ENCODE results near the gene AFAP1L2.
"Not testable (repeated sequence)": the region's sequence is repeated elsewhere in the genome, so short reads cannot be mapped to it uniquely, and the experiment has no call there.

The AFAP1L2 gene

DNA sequence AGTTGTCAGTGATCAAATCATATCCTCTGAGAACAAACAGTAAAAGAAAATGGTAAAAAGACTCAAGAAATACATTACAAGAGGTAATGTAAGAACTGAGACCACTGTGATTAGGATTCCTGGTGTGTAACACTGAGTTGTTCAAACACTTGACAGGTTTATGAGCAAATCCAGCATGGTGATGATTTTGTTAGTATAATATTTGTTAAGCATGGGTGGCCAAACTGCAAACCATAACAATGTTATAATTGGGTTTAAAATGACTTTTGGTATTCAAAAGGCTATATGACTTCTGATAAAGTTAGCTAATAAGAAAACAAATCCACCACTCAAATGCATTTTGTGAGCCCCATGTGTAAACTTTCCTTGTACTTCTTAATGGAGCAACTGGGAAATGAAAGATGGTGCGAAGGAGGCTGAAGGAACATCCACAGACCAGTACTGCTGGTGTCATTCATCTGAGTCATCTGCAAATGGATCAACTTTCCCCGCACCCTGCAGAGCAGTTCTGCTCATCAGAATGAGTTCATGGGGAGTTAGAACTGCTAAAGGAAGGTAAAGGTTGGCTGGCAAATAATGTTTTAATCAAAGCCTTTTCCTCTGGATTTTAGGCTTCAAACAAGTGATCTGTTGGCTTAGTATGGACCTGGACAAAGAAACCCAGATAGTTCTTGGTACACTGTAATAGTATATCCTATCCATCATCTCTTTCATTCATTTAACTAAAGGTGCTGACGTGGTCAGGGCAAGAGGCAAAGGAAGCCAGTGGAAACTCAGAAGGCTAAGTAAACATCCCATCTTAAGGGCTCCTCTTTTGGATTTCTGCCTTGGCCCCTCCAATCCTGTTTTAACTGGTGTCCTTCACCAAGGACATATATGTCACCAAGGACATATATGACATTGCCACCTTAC is 45.0 kb downstream of the AFAP1L2 start:
- DNase-seq (ENCODE audit: low spot score) = no peak

DNA sequence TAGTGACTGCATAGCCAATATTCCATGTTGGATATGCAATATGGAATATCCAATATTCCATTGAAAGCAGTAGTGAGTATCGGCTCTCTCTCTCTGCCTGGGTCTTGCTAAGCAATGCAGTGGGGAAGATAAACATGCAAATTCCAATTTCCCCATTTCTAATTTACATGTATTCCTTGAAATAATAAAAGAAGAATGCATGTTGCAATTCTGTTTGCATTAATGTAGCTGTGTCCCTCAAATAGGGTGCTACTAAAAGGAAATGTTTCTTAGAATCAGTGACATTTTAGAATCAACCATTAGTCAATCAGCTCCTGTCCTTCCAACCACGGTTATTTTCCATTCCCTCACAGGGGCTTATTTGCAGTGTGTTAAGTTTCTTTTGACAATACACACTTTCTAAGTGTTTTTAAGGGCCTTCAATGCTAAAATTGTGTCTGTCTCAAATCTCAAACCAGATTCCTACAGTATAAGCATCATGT is 46.7 kb downstream of the AFAP1L2 start:
- DNase-seq (ENCODE audit: low spot score) = no peak

GRCh38 chr10:114356751-114357514 is 47.4 kb downstream of the AFAP1L2 start:
- DNase-seq (ENCODE audit: low spot score) = no peak

DNA sequence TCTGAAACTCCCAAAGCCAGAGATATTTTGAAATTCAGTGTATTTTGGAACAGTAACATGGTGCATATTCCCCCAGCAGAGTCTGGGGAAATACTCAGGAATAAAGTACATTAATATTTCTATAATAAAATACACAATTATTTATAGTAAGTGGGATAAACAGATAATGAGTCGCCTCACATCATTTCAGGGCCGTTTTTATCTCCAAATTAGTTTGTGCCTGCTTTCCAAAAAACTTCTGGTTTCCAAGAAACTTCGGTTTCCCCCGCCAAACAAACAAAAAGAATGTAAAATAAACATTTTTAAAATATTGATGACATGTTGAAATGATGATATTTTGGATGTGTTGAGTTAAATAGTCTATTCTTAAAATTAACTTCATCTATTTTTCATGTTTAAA is 48.2 kb downstream of the AFAP1L2 start:
- no peak for DNase-seq (ENCODE audit: low spot score)

GRCh38 chr10:114353383-114353782 is 50.9 kb downstream of the AFAP1L2 start:
- no peak for DNase-seq (ENCODE audit: low spot score)

DNA sequence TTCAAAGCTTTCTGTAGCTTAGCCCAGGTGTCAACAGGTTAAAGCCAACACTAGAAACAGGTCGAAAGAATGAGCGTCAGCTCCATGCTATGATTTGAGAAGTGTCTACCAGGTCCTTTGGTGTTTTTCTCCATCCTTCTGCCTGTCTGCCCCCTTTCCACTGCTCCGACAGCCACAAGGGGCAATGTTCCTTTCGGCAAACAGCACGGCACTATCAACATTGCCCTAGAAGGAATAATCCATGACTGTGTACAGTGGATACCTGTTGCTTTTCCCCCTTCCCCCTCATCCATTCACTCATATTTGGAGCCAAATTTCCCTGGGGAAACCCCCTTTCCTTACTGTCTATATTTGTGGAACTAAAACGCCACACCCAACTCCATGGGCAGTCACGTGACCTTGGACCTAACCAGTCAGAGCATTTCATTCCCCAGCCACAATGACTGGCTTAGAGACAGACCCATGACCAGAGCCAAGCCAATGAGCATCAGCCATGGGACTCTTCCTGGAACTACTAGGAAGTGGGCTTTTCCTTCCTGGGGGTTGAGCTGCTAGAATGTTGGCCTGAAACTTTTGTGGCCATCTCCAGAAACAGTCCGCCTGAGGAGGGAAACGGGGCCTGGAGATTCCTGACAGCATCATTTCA is 51.5 kb downstream of the AFAP1L2 start:
- DNase-seq (ENCODE audit: low spot score) = no peak

DNA sequence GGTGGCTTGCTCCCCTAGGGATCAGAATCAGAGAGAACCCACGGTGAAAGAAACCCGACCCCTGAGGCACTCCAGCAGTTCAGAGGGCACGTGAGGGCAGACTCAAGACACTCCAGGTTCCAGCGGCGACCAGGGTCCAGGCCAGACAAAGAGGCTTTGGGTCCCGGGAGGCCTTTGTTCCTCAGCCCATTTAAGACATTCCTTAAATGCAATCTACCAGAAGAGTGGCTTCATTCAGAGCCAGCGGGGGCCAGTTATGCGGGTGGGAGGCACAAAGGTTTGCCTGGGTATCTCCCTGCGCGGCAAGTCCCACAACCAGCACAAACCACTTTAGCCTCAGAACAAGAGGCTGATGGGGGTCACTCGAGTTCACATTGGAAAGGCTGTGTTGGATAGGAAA is 53.6 kb downstream of the AFAP1L2 start:
- DNase-seq (ENCODE audit: low spot score) = peak; percentile 79

DNA sequence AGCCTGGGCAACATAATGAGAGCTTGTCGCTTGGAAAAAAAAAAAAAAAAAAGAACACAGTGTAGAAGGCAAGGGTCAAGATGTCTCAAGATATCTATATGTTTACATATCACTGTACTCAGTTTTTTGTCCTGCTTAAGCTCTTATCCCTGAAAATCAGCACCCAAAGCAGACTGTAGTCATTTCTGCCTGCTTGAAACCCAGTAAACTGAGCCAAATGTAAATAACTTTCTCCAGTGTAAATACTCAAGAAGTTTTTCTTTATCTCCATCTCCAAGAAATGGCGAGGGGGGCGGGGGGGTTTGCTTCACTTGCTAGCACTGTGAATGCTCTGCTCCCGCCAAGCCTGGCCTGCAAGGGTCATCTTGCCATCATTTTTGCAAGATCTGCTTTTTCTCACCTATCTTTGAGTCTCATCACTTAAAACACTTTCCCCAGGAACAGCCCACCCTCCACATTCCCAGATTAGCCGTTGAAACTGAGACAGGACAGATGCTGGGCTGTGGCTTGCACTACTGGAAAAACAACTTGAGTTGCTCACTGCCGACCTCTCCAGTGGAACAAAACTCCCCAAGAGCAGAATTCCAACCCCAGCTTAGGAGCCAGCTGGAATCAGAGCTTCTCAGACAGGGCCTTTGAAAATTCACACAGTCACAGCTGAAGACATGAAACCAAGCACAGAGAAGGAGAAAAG is 54.6 kb downstream of the AFAP1L2 start:
- no peak for DNase-seq (ENCODE audit: low spot score)

DNA sequence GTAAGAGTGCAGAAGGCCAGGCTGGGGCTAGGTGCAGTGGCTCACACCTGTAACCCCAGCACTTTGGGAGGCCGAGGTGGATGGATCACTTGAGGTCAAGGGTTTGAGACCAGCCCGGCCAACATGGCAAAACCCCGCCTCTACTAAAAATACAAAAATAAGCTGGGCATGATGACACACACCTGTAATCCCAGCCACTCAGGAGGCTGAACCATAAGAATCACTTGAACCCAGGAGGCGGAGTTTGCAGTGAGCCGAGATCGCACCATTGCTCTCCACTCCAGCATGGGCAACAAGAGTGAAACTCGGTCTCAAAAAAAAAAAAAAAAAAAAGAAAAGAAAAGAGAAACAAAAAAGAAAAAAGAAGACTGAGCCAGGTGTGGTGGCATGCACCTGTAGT is 55.2 kb downstream of the AFAP1L2 start:
- DNase-seq (ENCODE audit: low spot score) = not testable (repeated sequence)

GRCh38 chr10:114347791-114348190 is 56.5 kb downstream of the AFAP1L2 start:
- no peak for DNase-seq (ENCODE audit: low spot score)

GRCh38 chr10:114347241-114347640 is 57.1 kb downstream of the AFAP1L2 start:
- DNase-seq (ENCODE audit: low spot score) = no peak

DNA sequence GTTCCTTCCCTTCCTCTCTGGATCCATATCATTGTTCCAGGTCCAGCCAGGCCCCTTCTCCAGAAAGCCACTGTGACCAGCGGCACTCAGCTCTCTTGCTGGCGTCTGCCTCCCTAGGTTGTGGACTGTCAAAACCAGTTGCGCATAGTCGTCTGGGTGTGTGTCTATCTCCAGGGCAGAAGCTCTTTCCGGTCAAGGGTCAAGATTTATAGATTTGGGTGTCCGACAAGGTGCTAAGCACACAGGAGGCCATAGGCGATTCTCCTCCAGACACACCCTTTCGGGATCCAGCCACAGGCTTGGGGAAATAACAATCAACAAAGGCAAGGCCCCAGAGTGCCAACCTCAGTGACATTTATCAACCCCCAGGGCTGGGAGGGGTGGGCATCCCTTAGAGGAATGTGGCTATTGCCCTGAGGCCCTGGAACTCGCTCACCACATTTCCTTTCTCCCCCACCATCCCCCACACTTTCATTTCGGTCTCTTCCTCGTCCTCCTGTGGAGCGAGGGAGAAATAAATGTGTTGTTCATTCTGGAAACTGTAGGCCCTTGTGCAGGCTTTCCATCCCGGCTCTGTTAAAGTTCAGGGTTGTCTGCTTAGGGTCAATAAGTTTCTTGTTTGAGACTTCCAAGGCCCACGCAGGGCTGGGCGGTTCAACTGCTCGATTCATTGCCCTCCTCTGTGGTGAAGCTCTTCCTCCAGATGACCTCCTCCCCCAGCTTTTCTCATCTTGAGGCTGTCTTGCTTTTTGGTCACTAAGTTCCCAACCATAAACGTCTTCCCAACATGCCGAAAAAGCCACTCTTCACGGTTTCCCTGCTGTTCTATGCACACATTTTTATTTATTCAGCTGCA is 57.9 kb downstream of the AFAP1L2 start:
- no peak for DNase-seq (ENCODE audit: low spot score)

DNA sequence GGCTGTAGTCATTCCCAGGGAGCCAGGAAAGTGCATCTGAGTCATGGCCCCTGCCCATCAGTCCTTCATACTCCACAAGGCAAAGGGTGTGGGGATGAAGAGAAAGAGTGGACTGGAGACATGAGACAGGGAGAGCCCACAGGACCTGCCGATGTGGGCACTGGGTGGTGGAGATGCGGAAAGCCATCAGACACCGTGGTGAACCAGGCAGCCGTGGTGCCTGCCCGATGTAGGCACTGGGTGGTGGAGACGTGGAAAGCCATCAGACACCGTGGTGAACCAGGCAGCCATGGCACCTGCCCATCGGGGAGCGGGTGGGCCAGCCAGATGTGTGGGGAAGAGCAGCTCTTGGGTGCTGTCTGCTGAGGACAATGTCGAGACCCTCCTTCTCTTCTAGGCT is 58.6 kb downstream of the AFAP1L2 start:
- DNase-seq (ENCODE audit: low spot score) = no peak

GRCh38 chr10:114343623-114344505 is 60.4 kb downstream of the AFAP1L2 start:
- DNase-seq (ENCODE audit: low spot score) = no peak

DNA sequence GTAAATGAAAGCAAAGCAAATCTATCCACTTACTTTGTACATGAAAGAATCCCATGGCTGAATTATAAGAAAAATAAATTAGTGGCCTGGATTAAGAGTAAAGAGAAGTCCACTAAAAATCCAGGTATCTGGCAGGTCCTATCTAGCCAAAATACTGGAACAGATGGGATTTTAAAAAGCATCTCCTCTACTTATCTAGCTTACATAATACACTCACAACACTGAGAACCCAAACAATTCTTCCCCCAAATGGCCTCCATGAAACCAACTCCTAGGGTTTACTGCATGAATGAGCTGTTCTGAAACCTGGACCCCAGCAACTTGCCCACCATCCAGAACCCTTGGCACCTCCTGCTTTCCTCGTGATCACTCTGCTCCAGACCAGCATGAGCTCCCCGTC is 61.3 kb downstream of the AFAP1L2 start:
- no peak for DNase-seq (ENCODE audit: low spot score)

DNA sequence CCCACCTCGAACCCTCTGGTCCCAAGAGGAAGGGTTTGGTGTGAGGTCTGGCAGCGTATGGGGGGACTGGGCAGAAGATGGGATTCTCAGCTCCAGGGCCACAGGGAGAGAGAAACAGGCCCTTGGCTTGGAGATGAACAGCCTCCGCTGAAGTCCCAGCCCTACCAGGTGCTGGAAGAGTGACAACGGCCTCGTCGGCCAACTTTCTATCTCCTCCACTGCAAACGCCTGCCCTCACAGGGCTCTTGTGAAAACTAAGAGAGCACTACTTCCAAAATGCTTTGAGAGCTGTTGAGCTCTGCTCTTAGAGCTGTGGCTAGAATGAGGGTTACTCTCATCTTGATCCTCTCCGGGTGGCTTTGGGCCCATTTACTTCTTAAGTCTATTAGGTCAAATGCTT is 63.5 kb downstream of the AFAP1L2 start:
- DNase-seq (ENCODE audit: low spot score) = no peak

- DNase-seq (ENCODE audit: low spot score) = peak; percentile 82
Measured at GRCh38 chr10:114337510-114338462, 66.5 kb downstream of the AFAP1L2 start.

DNA sequence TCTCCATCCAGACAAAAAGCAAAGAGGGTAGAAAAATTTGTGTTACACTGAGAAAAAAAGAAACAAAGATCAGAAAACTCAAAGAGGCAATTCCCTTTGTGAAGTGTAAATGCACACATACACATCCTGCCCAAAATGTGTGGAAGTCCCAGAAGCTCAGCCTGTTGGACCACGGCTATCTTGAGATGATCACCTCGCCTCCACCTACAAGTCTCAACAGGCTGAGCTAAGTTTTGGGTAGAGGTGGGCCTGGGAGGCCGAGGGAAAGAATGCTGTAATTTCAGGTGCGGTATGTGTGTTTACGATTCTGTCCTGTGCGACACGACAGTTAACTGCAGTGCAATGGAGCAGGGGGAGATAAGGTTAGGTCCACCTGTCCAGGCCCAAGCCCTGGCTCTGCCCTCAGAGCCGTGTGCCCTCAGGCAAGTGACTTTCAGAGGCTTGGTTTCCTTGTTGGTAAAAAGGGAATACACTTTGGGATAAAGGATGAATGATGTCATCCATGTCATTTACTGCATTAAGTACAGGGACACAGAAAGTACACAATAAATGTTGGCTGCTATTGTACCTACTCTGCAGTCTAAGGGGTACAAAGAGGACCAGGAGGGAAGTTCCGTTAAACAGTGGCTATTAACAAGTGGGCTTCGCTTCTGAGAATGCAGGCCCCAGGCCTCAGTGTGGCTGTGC is 67.3 kb downstream of the AFAP1L2 start:
- DNase-seq (ENCODE audit: low spot score) = no peak

All from iPS-NIHi11 (cell line).